ENCODE results near the gene MSRB1.
"Not testable (repeated sequence)": the region's sequence is repeated elsewhere in the genome, so short reads cannot be mapped to it uniquely, and the experiment has no call there.

Gene MSRB1

DNA sequence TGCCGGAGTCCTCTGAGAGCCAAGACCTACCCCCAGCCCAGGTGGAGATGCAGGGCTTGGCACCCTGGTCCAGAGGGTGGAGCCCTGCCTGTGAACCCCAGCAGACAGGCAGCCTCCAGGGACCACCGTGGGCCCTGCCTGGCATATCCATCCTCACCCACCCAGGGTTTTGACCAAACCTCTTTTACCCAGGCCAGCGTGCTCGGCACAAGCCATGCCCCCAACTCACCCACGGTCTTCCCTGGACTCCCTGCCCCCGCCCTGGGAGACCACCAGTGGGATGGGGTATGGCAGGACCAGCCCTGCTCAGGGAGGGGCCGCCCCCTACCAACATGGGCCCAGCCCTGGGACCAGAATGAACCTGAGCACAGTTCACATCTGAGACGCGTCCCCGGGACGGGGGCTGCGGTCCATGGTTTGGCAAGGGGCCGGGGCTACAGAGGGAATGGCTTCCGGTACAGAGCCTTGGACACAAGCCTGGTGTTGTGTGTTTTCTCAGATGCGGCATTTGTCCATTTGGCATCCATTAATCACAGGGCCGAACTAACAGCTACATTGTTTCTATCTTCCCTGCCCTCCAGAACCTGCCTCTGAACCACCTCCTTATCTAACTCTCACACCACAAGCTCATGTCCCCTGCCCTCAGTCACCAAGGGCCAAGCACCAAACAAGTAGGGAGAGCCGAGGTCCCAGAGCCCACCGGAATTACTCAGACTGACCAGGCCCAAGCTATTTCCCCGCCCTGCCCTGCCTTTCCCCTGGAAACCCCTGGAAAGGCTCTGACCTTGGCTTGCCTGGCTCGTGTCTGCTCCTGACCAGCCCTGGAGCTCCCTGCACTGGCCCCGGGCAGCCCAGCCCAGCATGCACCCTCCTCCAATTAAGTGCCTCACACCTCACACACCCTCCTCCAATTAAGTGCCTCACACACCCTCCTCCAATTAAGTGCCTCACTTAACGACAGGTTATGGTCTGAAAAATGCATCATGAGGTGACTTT lies 38.9 kb downstream of the MSRB1 start:
- no peak for DNase-seq (ENCODE audit: low read depth in 2 of 2, low spot score in 1 of 2)

DNA sequence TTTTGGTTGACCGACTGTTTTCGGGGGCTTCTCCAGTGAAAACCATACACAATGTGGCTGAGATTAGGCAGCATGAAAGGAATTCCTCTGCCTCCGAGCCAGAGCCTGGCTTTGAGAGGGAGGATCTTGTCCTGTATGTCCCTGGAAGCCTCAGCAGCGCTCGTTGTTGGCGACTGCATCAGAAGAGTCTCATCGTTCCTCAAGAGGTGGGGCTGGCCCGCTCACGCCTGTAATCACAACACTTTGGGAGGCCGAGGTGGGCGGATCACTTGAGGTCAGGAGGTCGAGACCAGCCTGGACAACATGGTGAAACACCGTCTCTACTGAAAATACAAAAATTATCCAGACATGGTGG lies 39.8 kb downstream of the MSRB1 start:
- no peak for DNase-seq (ENCODE audit: low read depth in 2 of 2, low spot score in 1 of 2)

DNA sequence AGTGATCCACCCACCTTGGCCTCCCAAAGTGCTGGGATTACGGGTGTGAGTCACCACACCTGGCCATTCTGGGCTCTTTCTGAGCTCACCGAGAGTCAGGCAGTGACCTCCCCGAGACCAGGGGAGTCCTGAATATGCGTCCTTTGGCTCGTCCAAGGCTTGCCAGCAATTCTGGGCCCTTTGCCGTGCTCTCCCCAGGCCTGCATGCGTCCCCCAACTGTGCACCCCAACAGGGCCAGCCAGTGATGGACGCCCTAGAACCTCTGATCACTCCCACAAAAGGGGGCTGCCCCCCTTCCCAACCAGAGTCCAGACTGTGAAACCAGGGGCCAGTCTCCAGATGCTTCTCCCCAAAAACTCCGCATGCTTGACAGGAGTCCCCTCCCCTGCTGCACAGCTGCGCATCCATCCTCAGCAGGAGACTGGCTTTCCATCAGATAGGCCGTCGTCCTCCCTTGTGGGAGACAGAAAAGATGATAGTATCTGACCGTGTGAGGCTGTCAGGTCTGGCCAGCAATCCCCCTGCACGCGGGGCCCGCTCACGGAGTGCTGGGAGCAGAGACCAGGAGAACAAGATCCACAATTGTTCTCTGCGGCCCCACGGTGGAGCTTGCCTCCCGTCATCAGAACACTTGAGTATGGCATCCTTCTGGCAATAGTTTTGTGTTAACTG lies 40.3 kb downstream of the MSRB1 start:
- DNase-seq (ENCODE audit: low read depth in 2 of 2, low spot score in 1 of 2) = no peak

DNA sequence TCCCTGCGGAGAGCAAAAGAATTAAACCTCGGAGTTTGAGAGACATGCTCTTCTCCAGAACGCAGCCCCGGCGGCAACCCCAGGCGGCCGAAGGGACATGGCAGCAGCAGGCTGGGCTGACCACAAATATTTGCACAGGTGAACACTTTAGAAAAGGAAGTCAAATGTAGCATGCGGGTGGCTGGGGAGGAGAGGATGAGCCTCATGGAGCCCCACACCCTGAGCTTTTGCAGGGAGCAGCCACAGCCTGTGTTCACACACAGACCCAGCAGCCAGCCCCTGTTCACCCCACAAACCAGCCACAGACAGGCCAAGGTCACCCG lies 42.6 kb downstream of the MSRB1 start:
- no peak for DNase-seq (ENCODE audit: low read depth in 2 of 2, low spot score in 1 of 2)

DNA sequence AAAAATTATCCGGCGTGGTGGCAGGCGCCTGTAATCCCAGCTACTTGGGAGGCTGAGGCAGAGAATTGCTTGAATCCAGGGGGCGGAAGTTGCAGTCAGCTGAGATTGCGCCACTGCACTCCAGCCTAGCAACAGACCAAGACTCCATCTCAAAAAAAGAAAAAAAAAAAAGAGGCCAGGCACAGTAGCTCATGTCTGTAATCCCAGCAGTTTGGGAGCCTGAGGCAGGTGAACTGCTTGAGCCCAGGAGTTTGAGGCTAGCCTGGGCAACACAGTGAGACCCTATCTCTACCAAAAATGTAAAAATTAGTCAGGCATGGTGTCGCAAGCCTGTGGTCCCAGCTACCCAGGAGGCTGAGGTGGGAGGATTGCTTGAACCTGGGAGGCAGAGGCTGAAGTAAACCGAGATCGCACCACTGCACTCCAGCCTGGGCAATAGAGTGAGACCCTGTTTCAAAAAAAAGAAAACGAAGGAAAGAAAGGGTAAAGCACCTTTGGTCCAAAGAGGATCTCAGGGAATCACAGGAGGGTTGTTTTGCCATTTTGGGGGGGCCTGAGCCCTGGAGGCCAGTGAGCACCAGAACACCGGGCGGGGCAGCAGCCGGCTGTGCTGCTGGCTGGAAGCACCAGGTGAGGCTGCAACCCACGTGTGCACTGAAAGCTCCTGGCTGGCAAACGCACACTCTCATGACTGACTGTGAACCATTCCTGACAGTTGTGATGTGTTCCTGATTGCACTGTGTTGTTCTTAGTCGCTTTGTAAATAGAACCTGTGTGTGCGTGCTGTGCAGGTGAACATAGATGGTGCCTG lies 43.2 kb downstream of the MSRB1 start:
- DNase-seq (ENCODE audit: low read depth in 2 of 2, low spot score in 1 of 2) = no peak

DNA sequence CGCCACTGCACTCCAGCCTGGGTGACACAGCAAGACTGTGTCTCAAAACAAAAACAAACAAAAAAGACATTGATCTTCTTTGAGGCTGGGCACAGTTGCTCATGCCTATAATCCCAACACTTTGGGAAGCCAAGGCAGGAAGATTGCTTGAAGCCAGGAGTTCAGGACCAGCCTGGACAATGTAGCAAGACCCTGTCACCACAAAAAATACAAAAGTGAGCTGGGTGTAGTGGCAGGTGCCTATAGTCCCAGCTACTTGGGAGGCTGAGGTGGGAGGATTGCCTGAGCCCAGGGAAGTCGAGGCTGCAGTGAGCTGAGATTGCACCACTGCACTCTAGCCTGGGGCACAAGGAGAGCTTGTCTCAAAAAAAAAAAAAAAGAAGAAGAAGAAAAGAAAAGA lies 45.3 kb downstream of the MSRB1 start:
- not testable (repeated sequence) for DNase-seq (ENCODE audit: low read depth in 2 of 2, low spot score in 1 of 2)

DNA sequence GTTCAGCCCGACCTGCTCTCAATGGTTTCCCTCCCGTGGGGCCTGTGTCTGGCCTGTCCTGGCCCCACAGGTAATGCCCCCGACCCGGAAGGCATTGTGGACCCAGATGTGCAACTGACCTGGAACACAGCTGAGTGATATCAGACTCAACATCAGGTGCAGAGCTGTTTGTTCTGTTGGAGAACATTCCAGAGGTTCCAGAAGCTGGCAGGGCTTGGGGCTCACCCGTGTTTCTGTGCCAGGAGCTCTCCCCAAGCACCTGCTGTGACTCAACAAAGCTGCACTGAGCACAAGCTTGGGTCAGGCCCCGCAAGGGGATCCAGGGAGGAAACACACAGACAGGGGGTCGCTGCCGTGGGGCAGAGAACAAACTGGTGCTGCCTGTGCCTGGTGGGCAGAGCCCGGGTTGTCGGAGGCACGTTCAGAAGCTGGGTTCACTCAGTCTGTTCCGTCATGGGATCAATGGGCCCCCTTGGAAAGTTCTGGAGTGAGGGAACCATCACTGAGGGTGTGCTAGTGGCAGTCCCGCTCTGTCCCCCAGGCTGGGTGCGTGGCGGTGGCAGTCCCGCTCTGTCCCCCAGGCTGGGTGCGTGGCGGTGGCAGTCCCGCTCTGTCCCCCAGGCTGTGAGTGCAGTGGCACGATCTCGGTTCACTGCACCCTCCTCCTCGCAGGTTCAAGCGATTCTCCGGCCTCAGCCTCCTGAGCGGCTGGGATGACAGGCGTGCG lies 46.9 kb downstream of the MSRB1 start:
- DNase-seq (ENCODE audit: low read depth in 2 of 2, low spot score in 1 of 2) = no peak

DNA sequence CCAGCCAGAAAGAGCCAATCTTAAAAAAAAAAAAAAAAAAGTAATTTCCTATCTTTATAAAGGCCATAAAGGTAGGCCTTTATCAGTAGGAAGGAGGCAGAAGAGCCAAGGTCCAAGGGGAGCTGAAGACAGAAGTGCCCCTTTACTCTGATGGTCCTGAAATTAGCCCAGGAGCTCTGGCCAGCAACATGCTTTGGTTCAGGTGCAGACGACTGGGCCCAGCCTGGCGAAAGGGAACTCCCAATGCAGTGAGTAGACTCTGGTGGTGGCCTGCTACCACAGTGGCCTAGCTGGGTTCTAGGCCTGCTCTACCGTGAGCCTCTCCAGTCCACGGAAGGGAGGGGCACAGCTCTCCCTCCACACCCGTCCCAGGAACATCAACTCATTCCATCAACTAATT lies 47.9 kb downstream of the MSRB1 start:
- DNase-seq (ENCODE audit: low read depth in 2 of 2, low spot score in 1 of 2) = no peak

DNA sequence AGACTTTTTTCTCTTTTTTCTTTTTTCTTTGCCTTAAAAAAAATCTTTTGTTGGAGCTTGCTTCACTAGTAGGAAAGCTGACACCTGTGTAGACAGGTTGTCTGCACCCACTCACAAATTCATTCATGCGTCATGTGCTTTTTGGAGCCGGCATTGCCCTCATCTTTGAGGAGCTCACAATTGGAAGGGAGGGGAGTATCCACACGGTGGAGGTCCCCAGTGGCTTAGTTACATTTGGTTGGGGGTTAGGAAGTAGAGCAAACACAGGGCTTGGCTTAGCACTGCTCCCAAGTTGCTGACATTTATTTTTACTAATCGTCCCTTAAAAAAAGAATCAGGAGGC lies 52.3 kb downstream of the MSRB1 start:
- DNase-seq (ENCODE audit: low read depth in 2 of 2, low spot score in 1 of 2) = no peak

DNA sequence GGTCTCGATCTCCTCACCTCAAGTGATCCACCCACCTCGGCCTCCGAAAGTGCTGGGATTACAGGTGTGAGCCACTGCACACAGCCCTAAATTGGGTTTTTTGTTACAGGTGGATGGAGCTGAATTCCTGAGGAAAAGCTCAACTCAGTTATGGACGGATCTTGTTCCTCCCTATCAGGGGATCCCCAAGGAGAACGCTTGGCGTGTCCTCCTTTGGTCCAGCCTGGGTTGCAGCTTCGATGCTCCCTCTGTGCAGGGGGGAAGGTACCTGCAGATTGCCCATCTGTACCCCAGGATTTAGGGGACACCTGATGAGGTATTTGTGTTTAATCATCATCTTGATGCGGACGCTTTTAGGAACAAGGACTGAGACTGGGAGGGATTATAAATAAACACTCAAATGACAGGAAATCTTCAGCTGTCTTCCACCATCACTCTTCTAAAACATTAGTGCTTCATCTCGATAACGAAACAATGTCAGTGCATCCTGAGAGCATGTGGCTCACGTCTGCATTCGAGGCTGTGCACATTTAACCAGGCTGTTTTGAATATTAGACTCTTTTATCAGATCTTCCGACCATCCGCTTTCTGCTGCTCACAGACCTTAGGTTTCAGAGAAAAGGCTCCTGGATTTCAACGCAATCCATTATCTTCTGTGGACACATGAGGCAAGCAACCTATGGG lies 52.8 kb downstream of the MSRB1 start:
- no peak for DNase-seq (ENCODE audit: low read depth in 2 of 2, low spot score in 1 of 2)
